Measurements from ENCODE around the gene SETSIP.
"Not testable (repeated sequence)": the region's sequence is repeated elsewhere in the genome, so short reads cannot be mapped to it uniquely, and the experiment has no call there.

The SETSIP gene

DNA sequence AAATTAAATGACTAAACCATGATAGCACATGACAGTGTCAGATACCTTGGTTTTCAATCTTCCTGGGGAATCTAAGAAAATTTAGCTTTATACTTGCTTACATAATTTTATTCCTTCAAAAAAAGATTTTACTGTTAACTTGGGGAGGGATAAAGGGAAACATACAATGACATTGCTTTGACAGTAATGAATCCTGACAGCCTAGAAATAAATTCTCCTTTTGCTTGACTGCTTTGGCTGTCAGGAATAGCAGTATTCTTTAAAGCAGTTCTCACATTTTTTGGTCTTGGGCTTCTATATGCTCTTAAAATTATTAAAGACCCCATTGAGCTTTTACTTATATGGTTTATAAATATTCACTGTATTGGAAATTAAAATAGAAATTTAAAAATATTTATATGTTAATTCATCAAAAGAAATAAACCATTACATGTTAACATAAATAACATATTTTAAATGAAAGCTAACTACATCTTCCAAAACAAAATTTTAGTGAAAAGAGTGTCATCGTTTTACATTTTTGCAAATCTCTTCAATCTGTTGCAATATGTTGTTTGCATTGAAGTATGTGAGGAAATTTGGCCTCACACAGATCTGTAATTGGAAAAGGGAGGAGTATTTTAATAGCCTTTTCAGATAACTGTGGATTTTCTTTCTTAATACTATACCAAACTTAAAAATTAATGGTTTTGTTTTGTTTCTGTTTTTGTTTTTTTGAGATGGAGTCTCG is 29.3 kb downstream of the SETSIP start:
- no peak for DNase-seq

DNA sequence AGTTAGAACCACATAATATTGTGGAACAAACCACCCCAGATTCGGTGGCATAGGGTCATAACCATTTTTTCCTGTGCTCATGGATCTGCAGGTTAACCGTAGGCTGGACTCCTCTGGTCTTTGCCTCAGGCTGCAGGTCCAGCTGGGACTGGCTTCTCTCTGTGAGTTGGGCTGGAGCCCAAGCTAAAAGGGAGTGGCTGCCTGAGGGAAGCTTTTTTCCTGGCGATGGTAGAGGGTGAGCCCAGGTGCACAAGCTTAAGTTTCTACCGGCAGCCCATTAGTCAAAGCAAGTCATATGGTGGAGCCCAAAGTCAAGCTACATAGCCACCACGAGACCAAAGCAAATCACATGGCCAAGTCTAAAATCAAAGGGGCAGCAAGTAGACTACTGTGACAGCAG is 31.6 kb downstream of the SETSIP start:
- no peak for DNase-seq

DNA sequence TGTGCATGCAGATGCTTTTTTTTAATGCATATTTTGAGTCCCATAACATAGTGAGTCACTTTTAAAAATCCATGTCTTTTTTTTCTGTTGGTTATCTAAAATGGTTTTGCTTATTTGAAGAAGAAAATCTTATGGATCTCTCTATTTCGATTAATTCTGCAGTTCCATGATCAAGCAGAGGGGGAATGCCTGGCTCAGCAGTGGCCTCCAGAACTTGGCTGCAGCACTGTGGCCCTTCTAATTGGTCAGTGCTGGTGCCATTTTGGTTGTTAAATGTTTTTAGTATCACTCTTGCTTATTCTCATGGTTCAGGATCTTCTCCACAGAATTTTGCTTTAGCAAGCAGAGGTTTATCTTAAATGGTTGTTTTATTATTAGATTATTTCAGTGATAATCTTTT is 34.2 kb downstream of the SETSIP start:
- DNase-seq, result no peak

DNA sequence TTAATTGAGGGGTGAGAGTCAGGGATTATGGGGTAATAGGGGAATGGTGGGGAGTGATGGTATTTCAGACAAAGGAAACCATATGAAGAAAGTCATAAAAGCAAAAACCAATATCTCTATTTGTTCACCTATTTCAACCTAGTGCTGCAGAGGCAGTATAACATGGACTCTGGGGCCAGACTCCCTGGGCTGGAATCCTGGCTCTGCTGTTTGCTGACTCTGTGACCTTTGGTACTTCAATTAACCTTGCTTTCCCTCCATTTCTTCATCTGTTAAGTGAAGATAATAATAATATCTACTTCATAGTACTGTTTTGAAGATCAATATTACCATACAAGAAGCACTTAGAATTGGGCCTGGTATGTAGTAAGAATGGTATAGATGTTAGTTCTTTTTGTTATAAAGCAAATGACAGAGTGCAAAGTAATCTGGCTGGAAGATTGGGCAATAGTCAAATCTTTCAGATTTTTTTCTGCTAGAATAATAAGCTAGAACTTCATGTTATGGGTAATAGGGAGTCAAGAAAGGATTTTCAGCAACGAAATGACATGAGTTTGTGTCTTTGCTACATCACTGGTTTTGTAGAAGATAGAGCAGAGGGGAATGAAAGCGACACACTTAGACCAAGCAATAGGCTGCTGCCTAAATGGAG is 36.4 kb downstream of the SETSIP start:
- no peak for DNase-seq

DNA sequence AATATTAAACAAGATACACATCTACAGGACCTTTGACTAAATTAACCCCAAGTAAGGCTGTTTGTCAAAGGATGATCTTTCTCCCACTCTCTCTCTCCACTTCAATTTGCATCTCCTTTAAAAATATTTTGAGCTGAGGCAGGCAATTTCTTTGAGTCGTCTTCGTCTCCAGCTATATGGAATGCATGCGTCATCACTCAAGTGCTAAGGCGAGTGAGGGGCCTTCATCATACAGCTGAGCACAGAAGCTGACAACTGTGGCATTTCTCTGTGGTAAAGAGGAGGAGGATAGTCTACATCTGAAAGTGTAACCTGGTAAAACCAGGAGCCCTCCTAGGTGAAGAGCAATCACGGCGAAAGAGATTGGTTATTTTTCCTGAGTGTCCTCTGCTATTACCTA is 37.8 kb downstream of the SETSIP start:
- no peak for DNase-seq

DNA sequence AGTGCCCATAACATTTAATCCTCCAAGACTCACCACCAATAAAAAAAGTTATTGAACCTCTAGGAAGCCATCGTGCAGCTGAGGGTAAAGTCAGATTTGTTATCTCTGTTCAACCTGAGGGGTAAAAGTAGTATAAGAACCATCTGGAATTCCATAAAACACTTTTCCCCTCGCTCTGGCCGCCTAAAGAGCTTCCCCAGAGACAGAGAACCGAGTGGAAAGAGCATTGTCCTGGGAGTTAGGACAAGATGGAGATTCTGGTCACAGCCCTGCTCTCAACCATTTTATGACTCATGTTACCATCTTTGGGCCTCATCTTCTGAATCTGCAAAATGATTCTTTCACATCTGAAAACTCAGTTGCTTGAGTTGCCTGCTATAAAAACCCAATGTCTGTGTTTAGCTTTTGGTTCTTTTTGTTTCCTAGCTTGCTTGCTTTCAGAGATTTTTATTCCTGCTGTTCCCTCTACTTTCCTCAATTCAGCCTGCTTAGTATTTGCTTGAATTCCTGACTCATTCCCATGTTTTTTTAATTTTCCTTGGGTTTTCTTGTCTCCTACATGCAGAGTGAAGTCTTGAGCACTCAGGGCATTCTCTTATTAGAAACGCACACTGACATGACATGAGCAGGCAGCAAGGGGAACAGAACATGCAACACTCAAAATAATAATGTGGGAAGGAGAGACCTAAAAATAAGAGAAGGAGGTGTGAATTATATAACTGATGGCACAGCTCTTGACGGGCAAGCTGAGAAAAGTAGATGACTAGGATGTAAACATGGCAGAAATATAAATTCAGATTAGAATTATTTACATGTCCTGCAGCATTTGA is 43.7 kb downstream of the SETSIP start:
- no peak for DNase-seq

DNA sequence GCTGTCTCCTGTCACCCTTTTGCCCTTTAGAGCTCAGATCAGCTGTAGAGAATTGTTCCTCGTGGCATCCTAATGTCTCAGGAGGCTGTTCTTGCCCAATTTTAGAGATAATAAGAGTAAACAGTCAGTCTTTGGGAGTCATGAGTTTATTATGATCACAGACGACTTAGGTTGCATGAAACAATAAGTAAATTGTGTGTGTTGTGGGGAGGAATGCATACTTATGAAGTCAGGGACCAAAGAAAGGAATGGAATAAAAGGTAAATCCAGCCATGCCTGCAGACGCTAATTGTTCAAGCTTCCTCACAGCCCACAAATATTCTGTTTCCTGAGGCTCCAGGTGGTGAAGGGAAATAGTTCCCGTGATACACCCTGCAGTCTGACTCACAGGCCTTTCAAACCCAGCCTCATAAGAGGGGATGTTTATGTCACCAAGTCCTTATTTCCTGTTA is 44.5 kb downstream of the SETSIP start:
- DNase-seq, result no peak

DNA sequence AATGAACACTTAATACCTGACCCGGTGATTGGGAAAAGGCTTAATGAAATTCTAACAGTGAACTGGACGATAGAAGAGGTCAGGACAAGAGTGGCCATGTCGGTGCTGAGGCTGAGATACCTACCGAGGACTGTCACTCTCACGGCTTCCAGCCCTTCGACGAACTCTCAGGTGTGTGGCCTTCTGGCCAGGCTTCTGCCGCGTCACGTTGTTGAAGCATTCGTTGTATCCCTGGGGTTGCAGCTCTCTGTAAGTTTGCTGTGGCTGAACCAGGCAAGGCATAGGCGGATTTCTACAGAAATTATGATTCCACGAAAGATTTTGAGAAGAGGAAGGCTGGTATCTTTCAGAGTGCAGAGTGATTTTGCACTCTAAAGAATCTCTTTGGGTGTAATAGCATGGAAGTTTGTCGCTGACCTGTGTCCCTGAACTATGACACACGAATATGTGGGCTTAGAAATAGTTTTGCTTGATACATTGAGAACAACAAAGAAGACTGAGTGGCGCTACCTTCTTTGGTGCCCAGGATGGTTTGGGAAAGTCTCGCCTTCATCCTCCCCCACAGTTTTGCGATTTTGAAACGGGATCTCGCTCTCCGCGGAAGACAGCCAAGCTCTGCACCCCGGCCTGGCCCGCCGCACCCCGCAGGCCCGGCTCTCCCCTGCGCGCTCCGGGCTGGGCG is 45.8 kb downstream of the SETSIP start:
- DNase-seq, result no peak

DNA sequence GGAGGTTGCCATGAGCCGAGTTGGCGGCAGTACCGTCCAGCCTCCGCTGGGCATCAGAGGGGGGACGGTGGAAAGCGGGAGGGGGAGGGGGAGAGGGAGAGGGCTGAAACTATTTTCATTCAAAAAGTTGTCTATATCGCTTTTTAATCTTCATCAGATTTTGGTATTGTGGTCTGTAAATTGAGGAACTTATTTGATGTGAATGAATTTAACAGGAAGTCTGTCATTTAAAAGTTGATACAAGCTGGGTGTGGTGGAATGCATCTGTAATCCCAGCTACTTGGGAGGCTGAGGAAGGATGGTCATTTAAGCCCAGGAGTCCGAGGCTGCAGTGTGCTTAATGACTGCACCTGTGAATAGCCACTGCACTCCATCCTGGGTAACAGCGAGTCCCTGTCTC is 48.4 kb downstream of the SETSIP start:
- no peak for DNase-seq

DNA sequence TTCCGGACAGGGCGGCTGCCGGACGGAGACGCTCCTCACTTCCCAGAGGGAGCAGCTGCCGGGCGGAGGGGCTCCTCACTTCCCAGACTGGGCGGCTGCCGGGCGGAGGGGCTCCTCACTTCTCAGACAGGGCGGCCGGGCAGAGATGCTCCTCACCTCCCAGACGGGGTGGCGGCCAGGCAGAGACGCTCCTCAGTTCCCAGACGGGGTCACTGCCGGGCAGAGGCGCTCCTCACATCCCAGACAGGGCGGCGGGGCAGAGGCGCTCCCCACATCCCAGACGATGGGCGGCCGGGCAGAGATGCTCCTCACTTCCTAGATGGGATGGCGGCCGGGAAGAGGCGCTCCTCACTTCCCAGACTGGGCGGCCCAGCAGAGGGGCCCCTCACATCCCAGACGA is 49.2 kb downstream of the SETSIP start:
- DNase-seq, result not testable (repeated sequence)
